NCI-H146 (cell line): ENCODE data around the gene STAT4.

Source experiments
- DNase-seq: peaks from one replicate; lab custom pipeline; 2025; lab: John Stamatoyannopoulos, UW

STAT4 gene

GRCh38 chr2:191081411-191082155 is 69.2 kb downstream of the STAT4 start:
- DNase-seq = no peak

GRCh38 chr2:191078165-191078867 is 72.5 kb downstream of the STAT4 start:
- no peak for DNase-seq

- no peak for DNase-seq
Measured at GRCh38 chr2:191070276-191070675, 80.5 kb downstream of the STAT4 start.

GRCh38 chr2:191069606-191070005 is 81.2 kb downstream of the STAT4 start:
- DNase-seq = no peak

- no peak for DNase-seq
Measured at GRCh38 chr2:191066919-191067233, 83.9 kb downstream of the STAT4 start.

- no peak for DNase-seq
Measured at GRCh38 chr2:191066197-191066918, 84.4 kb downstream of the STAT4 start.

- no peak for DNase-seq
Measured at GRCh38 chr2:191065785-191066184, 85.0 kb downstream of the STAT4 start.

- DNase-seq = no peak
Measured at GRCh38 chr2:191064590-191064989, 86.2 kb downstream of the STAT4 start.

GRCh38 chr2:191063584-191063983 is 87.2 kb downstream of the STAT4 start:
- no peak for DNase-seq

- DNase-seq = no peak
Measured at GRCh38 chr2:191061381-191061980, 89.3 kb downstream of the STAT4 start.

- no peak for DNase-seq
Measured at GRCh38 chr2:191059308-191059707, 91.5 kb downstream of the STAT4 start.

GRCh38 chr2:191056228-191056627 is 94.6 kb downstream of the STAT4 start:
- DNase-seq = no peak

- DNase-seq = no peak
Measured at GRCh38 chr2:191053256-191053655, 97.5 kb downstream of the STAT4 start.

- DNase-seq = peak; percentile 31
Measured at GRCh38 chr2:191051825-191052778, 98.7 kb downstream of the STAT4 start.

GRCh38 chr2:191051177-191051576 is 99.6 kb downstream of the STAT4 start:
- no peak for DNase-seq

GRCh38 chr2:191050640-191050987 is 100.2 kb downstream of the STAT4 start:
- DNase-seq = no peak

- peak; percentile 51 for DNase-seq
Measured at GRCh38 chr2:191049728-191050639, 100.8 kb downstream of the STAT4 start.

- DNase-seq = no peak
Measured at GRCh38 chr2:191048073-191048472, 102.7 kb downstream of the STAT4 start.

- DNase-seq = no peak
Measured at GRCh38 chr2:191045141-191045540, 105.7 kb downstream of the STAT4 start.

- no peak for DNase-seq
Measured at GRCh38 chr2:191043438-191043837, 107.4 kb downstream of the STAT4 start.
